Activated T-helper 1 cell treated with Interleukin-2 at 50 U/mL for 16 hours (primary cell): ENCODE data around the gene PIGX.
"Not testable (repeated sequence)": the region's sequence is repeated elsewhere in the genome, so short reads cannot be mapped to it uniquely, and the experiment has no call there.

Experiments used
- DNase-seq: peaks from one replicate; pipeline ENCODE4 v3.0.0-alpha.2; 2020; ENCODE audit warnings: low read depth

Gene PIGX

DNA sequence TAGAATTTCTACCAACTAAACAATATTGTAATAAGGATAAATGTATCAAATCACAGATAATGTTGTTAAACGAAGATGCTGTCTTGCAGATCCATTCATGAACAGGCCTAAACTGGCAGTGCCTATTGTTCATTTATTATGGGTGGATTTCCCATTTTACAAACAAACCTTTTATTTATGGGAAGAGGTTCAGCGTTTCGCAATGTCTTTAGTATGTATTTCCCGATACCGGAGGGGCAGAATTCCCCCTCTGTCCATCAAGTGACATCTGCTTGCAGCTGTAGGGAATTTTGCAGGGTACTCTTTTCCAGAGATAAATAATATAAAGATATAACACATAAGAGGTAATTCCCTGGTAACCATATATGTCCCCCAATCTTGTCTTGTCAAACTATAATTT lies 5.8 kb upstream of the PIGX start:
- DNase-seq, result no peak

DNA sequence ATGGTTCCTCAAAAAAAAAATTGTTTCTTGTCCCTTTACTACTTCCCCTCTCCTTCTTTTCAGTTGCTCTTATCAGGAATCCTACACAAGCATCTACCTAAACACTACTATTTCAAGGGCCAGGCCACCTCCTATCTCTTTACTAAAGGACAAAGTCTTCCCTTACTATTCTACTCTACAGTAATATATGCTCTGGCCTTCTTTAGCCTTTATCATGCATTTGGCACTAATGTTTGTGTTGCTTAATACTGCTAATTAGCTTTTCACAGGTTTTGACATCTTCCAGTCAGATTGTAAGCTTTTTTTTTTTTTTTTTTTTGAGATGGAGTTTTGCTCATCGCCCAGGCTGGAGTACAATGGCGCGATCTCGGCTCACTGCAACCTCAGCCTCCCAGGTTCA lies 5.4 kb upstream of the PIGX start:
- no peak for DNase-seq

DNA sequence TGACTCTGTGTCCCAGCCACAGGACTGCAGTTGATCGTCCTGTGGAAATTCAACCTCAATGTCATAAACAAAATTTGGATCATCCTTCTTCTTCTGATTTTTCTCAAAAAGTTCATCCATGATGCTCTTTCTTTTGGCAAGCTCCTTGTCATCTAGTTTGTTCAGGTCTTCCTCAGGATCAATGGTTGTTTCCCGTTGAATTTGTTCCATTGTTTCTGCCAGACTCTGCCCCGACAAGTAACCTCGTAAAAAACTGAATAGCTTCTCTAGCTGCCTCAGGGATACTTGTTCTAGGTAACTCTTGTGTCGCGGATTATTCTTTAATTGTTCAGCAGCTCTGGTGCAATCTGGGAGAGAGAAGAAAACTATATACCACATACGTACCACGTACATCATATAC lies 4.6 kb upstream of the PIGX start:
- no peak for DNase-seq

DNA sequence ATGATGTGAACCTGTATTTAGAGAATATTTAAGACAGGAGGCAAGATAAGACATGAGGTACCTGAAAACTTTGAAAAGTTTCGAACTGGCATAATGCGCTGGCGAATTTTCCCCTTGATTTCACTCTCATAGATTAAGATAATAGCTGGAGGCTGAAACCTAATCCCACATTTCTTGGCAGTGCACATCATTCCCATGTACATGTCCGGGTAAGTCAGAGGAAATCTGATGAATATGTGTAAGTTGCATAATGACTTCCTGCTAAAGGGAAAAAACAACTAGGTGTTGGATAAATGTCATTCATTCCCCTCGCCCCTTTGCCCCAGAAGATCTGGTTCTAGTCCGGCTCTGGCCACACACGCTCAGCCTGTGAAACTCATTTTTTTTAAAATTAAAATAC lies 3.7 kb upstream of the PIGX start:
- no peak for DNase-seq

DNA sequence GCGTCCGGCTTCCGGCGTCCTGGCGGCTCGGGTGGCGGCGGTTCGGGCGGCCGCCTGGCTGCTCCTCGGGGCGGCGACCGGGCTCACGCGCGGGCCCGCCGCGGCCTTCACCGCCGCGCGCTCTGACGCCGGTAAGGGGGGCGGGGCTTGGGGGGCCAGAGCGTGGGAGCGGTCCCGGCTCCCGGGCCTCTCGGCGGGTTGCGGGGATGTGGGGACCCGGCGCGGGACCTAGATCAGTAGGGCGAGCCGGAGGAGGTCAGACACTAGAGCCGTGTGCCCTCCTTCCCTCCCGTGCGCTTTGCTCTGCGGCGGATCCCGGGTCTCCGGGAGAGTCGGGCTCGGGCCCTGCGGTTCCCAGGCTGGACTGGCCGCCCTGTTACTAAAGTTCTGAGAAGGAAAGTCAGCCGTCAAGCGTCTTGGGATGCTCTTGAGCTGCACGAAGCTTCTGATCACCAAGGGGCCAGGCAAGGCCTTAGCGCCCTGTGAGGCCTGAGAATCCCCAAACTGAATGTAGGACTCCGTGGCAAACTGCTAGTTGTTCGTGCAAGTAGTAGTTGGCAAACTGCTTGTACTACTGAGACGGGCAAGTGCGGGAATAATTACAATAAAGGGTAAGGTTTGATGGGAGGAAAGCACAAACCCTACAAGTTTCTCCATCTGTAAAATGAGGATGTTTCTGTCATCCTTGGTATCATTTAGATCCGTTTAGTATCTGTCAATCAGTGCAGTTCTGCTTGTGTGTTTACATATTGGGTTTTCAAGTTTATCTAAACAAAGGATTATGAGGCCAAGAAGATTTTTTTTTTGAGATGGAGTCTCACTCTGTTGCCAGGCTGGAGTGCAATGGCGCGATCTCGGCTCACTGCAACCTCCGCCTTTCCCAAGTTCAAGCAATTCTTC lies 587 bp downstream of the PIGX start:
- peak; percentile 56 for DNase-seq

DNA sequence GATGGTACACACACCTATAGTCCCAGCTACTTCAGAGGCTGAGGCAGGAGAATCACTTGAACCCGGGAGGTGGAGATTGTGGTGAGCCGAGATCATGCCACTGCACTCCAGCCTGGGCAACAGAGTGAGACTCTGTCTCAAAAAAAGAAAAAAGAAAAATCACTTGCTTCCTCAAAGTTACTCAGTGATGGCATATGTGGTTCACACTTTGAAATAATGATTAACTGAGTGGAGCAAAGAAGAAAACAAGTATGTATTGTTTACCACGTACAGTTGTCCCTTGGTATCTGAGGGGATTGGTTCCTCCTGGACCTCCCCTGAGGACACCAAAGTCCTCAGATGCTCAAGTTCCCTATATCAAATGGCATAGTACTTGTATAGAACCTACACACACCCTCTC lies 5.0 kb downstream of the PIGX start:
- not testable (repeated sequence) for DNase-seq

DNA sequence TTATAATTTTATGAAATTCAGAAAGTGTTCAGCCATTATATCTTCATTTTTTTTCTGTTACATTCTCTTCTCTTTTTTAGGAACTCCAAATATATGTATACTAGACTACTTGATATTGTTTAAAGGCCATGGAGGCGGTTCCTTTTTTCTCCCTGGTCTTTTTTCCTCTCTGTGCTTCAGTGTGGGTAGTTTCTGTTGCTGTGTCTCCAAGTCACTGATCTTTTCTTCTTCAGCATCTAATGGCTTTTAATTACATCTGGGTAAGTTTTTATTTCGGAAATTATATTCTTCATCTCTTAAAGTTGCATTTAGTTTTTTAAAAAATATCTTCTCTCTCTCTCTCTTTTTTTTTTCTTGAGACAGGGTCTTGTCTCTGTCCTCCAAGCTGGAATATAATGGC lies 8.9 kb downstream of the PIGX start:
- no peak for DNase-seq

DNA sequence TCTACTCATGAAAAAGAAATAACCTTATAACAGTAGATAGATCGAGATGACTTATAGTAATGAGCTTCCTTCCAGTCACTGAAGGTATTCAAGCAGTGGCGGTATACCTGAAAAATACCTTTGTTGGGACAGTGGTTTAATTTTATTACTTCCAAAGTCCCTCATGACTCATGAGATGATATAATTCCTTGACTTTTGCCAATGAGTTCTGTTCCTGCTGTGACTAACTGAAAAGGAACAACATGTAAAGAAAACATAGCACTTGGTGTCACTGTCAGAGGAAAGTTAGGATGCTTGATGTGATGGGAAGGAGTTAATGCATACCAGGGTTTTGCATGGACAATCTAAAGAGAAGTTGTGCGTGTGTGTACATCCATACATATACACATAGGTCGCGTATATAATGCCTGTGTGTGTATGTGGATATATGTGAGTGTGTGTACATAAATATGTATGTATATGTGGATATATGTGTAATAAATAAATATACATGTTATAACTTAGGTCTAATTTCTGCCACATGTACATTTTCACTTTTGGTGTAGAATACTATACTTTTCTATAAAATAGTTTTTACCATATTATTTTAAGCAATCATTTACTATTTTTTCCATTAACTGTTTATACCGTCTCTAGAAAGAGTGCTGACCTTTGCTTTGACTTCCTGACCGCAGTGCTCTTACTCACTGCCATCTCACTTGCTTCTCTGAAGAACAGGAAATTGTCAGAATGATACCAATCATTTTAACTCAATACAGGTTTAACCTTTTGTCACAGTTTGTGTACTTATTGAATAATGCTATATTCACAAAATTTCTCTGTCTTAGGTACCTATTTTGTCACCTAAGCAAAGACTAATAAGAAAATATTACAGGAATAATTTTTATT lies 14.9 kb downstream of the PIGX start:
- no peak for DNase-seq

DNA sequence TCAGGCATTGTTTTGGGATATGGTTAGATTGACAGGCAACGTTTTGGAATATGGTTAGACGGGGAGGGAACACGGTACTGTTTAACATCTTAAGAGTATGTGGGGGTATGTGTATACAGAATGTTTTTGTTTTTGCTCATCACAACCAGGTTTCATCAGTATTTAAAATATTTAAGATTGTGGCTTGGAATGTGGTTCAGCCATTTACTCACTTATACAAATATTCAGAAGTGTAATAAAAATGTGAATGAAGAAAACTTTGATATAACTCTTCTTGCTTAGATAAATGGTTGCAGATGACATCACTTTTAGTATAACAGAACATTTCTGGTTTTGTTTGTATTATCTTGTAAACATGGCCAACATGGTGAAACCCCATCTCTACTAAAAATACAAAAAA lies 23.6 kb downstream of the PIGX start:
- DNase-seq, result no peak

DNA sequence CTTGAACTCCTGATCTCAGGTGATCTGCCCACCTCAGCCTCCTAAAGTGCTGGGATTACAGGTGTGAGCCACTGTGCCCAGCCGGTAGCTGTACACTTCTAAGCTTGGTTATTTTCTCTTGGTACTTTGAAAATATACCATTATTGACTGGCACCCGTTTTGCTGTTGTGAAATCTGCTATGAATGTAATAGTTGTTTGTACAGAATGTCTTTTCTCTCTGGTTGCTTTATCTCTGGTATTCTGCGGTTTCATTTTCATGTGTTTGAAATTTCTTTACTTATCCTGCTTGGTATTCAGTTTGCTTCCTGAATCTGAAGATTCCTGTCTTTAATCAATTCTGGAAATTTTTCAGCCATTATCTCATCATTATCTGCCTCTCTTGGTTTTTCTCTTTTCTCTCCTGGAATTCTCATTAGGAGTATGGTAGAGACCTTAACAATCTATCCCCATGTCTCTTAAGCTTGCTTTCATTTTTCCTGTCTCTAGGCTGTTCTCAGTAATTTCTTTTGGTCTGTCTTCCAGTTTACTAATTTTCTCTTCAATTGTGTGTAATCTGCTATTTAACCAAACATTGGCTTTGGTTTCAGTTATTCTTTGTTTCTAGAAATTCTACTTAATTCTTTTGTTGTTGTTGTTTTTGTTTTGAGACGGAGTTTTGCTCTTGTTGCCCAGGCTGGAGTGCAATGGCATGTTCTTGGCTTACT lies 24.6 kb downstream of the PIGX start:
- no peak for DNase-seq

DNA sequence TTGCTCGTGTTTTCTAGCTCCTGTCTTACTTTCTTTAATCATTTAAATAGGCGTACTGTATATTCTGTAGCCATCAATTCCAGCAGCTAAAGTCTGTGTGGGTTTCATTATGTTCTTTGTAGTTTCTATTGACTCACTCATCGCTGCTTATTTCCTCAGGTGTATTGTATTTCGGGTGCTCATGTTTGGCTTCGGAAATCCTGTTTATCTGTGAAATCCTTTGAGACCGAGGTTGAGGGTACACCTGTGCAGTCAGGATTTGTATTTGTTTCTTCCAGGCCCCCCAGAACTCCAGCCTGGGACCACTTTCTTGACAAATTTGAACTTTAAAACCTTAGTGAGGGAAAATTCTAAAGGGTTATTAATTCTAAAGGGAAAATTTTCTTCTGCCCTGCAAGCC lies 25.5 kb downstream of the PIGX start:
- DNase-seq, result no peak

DNA sequence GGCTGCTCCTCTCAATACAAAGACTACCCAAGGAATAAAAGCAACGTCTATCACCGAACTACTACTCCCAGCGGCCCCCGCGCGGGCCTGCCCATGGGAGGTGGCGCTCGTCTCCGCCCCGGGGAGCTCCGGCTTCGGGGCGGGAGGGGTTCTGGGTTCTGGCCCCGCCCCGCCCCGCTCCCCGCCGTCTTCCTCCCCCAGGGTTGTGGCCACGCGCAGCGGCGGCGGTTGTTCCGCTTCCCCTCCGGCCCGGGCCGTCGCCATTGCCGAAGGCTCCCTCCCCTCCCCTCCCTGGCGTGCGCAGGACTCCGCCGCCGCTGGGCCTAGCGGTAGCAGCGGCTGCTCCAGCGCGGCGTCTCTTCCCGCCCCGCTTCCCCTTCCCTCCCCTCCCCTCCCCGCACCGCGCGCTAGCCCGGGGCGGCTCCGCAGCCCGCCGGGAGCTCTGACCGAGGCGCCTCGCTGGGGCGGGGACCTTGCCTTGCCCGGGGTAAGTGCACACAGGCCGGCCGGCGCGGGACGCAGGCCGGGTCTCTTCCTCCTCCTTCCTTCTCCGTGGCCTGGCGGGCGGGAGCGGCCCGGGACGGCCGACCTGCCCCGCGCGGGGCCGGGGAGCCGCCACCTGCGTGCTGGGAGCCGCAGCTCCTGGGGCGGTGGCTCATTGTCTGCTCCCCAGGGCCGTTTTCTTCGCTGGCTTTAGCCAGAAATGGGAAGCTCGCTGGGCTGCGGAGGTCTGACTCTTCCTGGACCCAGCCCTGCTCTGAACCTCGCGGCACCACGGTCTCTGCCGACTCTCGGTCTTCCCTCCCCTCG lies 27.7 kb downstream of the PIGX start, which contains the start of gene PAK2:
Gene PAK2 (plus strand): TSS at position 187 of the 810 bp plus-strand sequence. CDS start 42,790 bp downstream, outside the sequence.
- DNase-seq, result peak; percentile 87

DNA sequence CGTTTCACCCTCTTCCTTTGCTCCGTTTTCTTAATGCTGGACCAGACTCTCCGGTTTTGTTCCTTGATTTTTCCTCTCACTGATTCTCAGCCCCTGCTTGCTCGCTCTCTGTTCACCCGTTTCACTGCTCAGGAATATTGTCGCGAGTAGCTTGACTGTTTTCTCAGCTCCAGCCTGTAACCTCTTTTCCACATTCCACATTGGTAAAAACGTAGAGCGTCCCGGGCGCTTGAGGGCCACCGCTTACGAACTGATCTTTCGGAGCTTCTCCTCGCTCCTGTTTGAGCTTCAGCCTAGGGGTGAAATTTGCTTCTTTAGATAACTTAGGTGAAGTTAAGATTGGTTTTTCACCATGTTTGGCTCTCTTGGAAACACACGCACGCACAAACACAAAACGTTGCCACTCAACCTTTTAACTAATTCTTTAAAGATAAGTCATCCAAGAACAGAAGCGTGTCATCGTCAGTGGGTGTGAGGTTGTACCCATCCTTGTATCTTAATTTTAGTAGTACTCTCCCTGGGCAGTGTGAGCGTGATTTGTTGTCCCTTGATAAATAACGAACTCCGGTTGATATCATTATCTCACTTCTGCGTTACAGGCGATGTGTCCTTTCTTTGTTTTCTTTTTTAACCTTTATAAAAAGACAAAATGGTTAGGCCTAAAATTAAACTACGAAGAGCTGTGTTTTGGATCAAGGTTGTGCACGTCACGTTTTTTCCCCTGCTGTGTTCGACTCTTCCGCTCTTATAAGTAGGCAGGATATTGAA lies 28.5 kb downstream of the PIGX start:
- DNase-seq, result no peak

DNA sequence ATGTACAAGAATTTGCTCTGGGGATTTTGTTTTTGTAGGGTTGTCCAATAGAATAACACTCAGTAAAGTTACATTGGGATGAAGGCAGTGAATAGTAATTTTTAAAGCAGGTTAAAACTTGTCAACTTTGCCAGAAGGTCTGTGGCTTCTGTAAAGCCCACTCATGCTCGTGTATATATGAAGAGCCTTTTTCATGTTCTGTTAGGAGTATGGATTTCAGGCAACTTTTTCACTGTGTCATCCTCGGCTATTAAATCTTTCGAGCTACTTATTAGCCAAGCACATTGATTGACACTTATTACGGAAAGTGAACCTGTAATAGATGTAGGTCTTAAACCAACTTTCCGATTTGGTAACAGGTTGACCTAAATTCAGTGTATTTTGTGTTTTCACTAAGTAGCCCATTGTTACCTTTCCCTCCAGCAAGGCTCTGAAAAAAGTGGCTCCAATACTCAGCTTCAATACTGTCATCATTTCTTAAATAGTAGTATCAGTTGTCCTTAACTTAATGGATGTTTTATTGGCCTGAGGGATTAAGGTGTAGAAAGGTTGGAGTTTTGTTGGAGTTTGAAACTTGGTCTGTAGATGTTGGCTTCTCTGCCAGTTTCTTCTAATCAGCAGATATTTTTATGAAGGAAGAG lies 29.2 kb downstream of the PIGX start:
- no peak for DNase-seq

DNA sequence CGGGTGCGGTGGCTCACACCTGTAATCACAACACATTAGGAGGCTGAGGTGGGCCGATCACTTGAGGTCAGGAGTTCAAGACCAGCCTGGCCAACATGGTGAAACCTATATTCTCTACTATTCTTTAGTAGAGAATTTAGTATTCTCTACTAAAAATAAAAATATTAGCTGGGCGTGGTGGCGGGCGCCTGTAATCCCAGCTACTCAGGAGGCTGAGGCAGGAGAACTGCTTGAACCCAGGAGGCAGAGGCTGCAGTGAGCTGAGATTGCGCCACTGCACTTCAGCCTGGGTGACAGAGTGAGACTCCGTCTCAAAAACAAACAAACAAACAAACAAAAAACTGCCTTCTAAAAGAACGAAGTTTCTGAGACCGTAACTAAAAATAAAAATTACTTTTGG lies 31.4 kb downstream of the PIGX start:
- not testable (repeated sequence) for DNase-seq

DNA sequence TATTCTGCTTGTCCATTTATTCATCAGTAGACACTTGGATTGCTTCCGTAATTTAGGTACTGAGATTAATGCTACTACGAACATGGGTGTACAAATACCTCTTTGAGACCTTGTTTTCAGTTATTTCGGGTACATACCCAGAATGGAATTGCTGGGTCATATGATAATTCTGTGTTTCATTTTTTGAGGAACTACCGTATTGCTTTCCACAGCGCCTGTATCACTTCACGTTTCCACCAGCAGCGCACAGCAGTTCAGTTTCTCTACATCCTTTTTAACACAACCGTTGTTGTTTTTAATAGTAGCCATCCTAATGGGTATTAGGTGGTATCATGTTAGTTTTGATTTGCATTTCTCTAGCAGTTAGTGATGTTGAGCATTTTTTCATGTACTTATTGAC lies 36.9 kb downstream of the PIGX start:
- DNase-seq, result no peak

DNA sequence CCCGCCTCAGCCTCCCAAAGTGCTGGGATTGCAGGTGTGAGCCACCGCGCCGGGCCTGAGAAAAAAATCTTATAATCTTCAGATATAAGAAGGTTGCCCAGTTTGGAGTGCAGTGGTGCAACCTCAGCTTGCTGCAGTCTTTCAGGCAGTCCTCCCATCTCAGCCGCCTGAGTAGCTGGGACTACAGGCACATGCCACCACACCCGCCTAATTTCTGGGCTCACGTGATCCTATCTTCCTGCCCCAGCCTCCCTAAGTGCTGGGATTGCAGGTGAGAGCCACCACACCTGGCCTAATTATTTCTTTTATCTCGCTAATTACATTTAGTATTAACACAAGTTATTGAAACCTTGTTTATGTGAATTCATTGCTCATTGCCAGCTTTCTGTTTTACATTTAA lies 41.0 kb downstream of the PIGX start:
- no peak for DNase-seq

DNA sequence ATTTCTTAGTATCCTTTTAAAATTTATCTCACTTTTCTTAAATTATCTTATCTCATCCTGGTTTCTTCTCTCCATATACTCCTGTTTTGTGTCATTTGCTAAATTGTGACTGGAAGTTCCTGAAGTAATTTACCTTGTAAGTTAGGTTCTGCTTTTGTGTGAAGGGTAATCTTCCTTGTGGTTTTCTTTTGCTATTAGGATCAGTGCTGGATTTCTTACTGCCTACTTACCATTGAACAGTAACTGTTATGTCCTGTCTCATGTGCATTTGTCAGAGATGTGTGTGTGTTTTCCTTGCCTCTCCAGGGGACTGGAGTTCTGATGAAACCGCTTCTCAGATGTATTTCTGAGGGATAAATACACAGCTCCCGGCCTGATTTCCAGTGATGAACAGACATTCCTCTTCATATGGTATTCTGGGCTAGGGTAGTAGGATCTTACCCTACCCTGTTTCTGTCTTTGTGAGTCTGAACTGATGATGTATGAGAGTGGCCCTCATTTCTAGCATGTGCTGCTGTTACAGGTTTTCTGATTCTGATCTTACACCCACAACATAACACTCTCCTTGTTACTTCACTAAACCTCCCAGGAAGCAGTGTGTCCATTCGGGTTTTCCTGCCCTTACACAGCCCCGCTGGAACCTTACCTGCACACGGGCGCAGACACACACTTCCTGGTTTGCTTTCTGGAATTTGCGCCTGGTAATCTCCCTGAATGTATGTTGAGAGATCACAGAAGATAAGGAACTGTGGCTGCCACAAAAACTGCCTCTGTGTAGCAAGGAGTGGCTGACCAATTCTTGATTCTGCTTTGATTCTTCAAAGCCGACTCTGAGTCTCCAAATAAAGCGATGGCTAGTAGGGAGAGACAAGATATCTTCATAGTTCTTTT lies 42.2 kb downstream of the PIGX start:
- no peak for DNase-seq

DNA sequence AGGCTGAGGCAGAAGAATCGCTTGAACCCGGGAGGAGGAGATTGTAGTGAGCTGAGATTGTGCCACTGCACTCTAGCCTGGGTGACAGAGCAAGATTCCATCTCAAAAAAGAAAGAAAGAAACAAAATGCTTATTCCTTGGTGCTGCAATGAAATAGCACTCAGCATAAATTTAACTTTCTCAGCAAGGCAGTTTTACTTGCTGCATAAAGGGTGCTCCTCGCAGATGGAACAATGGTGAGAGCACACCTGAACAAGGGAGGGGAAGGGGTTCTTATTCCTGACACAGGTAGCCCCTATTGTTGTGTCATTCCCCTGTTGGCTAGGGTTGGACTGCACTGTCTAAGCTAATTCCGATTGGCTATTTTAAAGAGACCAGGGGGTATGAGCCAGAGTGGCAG lies 44.6 kb downstream of the PIGX start:
- DNase-seq, result no peak
